CD4-positive, alpha-beta T cell (primary cell): ENCODE data around the gene INSIG1. TPM values are rescaled to one million over a fixed set of nuclear protein-coding genes. Genes with fewer than 3 reads are reported as not detected.

ENCODE experiments used
- ATAC-seq: fragments of 200-7000 bp; cut with Tn5 transposase; one replicate; pipeline ENCODE4 v1.10.0; 2022; ENCODE audit warnings: mild to moderate bottlenecking; ENCODE audit not compliant: poor library complexity
- CTCF ChIA-PET: fragments of 350-600 bp; sonication (Branson Sonifier 250); formaldehyde crosslinking; loops from one replicate; lab custom pipeline; 2021; ENCODE audit warnings: antibody characterized with exemption, inconsistent platforms; lab: Charles Lee
- POLR2A ChIA-PET: fragments of 350-600 bp; sonication (Branson Sonifier 250); formaldehyde crosslinking; loops from one replicate; lab custom pipeline; 2021; ENCODE audit warnings: antibody characterized with exemption, inconsistent platforms; lab: Charles Lee
- DNase-seq, 14 experiments: peaks; one replicate each; pipeline ENCODE4 v3.0.0-alpha.2; 2013 to 2020; ENCODE audit warnings: mixed read lengths in 2 of 14
- H3K27ac ChIP-seq, 2 donors: one replicate each; pipeline versions ENCODE4 v1.5.1 to v1.7.0; 2013; ENCODE audit warnings: low read length in 2 of 2, low read depth in 1 of 2, mild to moderate bottlenecking in 1 of 2
- H3K27me3 ChIP-seq, 2 experiments: 1 replicate in 1 of 2; 2 replicates in 1 of 2; pipeline versions ENCODE4 v1.6.1 to v1.7.0; 2013; ENCODE audit warnings: low read length in 2 of 2, control low read depth in 1 of 2, mild to moderate bottlenecking in 1 of 2, moderate library complexity in 1 of 2; ENCODE audit not compliant: insufficient read depth in 2 of 2, control insufficient read depth in 1 of 2
- H3K36me3 ChIP-seq: one replicate; pipeline ENCODE4 v1.6.1; 2013; ENCODE audit warnings: low read length, control low read depth; ENCODE audit not compliant: insufficient read depth
- H3K4me1 ChIP-seq: one replicate; pipeline ENCODE4 v1.6.1; 2013; ENCODE audit warnings: low read length, control low read depth; ENCODE audit not compliant: insufficient read depth
- H3K4me3 ChIP-seq: one replicate; pipeline ENCODE4 v1.5.1; 2013; ENCODE audit warnings: mild to moderate bottlenecking, low read length, moderate library complexity
- H3K9me3 ChIP-seq, 2 experiments: 1 replicate in 1 of 2; 2 replicates in 1 of 2; pipeline versions ENCODE4 v1.6.1 to v1.7.0; 2013; ENCODE audit warnings: low read length in 2 of 2, mild to moderate bottlenecking in 2 of 2, control low read depth in 1 of 2, moderate library complexity in 1 of 2; ENCODE audit not compliant: control insufficient read depth in 1 of 2, insufficient read depth in 1 of 2
- H3K27ac Mint-ChIP-seq: one replicate; pipeline ENCODE4 v1.8.0; 2020; ENCODE audit warnings: mixed read lengths
- H3K27me3 Mint-ChIP-seq: one replicate; pipeline ENCODE4 v1.8.0; 2021; ENCODE audit warnings: mixed read lengths
- H3K36me3 Mint-ChIP-seq: one replicate; pipeline ENCODE4 v1.8.0; 2021; ENCODE audit warnings: low read depth, mixed read lengths
- H3K4me1 Mint-ChIP-seq: one replicate; pipeline ENCODE4 v1.8.0; 2021; ENCODE audit warnings: low read depth, mixed read lengths
- H3K4me3 Mint-ChIP-seq: one replicate; pipeline ENCODE4 v1.8.0; 2020; ENCODE audit warnings: mild to moderate bottlenecking, mixed read lengths
- H3K9me3 Mint-ChIP-seq: one replicate; pipeline ENCODE4 v1.8.0; 2020; ENCODE audit warnings: mixed read lengths
- CTCF ChIP-seq: fragments of 200-600 bp; IDR thresholded peaks from one replicate; pipeline ENCODE4 v1.8.0; 2022; ENCODE audit warnings: antibody characterized with exemption, mild to moderate bottlenecking
- intact Hi-C, 2 experiments: fragments of 100-400 bp; cut with DNase I in 1 of 2; cut with micrococcal nuclease in 1 of 2; formaldehyde crosslinking; loops; one replicate each; pipeline versions ENCODE4 v1.15.1 to v1.9.0; 2023 to 2025; cut with DNase I, micrococcal nuclease
- total RNA-seq, 174 experiments: library from RNA in 2 of 174; stranded (reverse) in 2 of 174; gene quantifications; one replicate each; pipeline ENCODE4 v1.2.3 and lab custom pipeline; 2021 to 2026

INSIG1 gene
- total RNA-seq, 2 experiments from 2014 or later: 58.1 to 60.9 TPM

GRCh38 chr7:155255071-155255470 is 42.6 kb upstream of the INSIG1 start:
- H3K4me3 Mint-ChIP-seq: no peak overlapping the region
- Histone ChIP-seq H3K27ac (no peak overlapping the region), H3K4me1 (no peaks in the 10 kb centered on the region), H3K4me3 (no peak overlapping the region), H3K9me3 (peaks cover 0 to 2% of the 10 kb centered on the region in 2 experiments), H3K36me3 (no peaks in the 10 kb centered on the region), H3K27me3 (no peaks in the 10 kb centered on the region)
- no peaks in the 10 kb centered on the region for H3K9me3 Mint-ChIP-seq
- ATAC-seq (no peak), DNase-seq (no peak)
- POLR2A ChIA-PET: no interaction called here
- intact Hi-C loops: no loop called here
- H3K36me3 Mint-ChIP-seq: no peaks in the 10 kb centered on the region
- no peaks in the 10 kb centered on the region for H3K4me1 Mint-ChIP-seq
- CTCF ChIA-PET: no interaction called here
- no peak overlapping the region for H3K27ac Mint-ChIP-seq
- H3K27me3 Mint-ChIP-seq: peaks cover 4% of the 10 kb centered on the region
- no peak for TF ChIP-seq CTCF

- H3K9me3 ChIP-seq: peaks cover 0 to 4% of the 10 kb centered on the region in 2 experiments
- no peaks in the 10 kb centered on the region for H3K4me1 Mint-ChIP-seq
- intact Hi-C loops: no loop called here
- H3K4me3 Mint-ChIP-seq: no peak overlapping the region
- H3K4me1 ChIP-seq: no peaks in the 10 kb centered on the region
- H3K9me3 Mint-ChIP-seq: no peaks in the 10 kb centered on the region
- no peak overlapping the region for H3K4me3 ChIP-seq
- H3K27ac Mint-ChIP-seq: no peak overlapping the region
- no peak for DNase-seq
- peaks cover 4% of the 10 kb centered on the region for H3K27me3 Mint-ChIP-seq
- no peaks in the 10 kb centered on the region for H3K36me3 Mint-ChIP-seq
- H3K27ac ChIP-seq: no peak overlapping the region
- no peaks in the 10 kb centered on the region for H3K27me3 ChIP-seq
- TF ChIP-seq CTCF: no peak
- ChIA-PET POLR2A (no interaction called here), CTCF (no interaction called here)
- H3K36me3 ChIP-seq: no peaks in the 10 kb centered on the region
- ATAC-seq: no peak
Measured at GRCh38 chr7:155255621-155256020, 42.1 kb upstream of the INSIG1 start.

- H3K4me3 Mint-ChIP-seq: no peak overlapping the region
- no peaks in the 10 kb centered on the region for H3K9me3 Mint-ChIP-seq
- H3K9me3 ChIP-seq: peaks cover 0 to 4% of the 10 kb centered on the region in 2 experiments
- CTCF ChIA-PET: no interaction called here
- POLR2A ChIA-PET: no interaction called here
- H3K4me1 ChIP-seq: no peaks in the 10 kb centered on the region
- intact Hi-C loops: no loop called here
- no peak overlapping the region for H3K27ac Mint-ChIP-seq
- H3K4me3 ChIP-seq: no peak overlapping the region
- no peaks in the 10 kb centered on the region for H3K36me3 Mint-ChIP-seq
- no peak for TF ChIP-seq CTCF
- no peaks in the 10 kb centered on the region for H3K4me1 Mint-ChIP-seq
- no peak for ATAC-seq
- peaks cover 4% of the 10 kb centered on the region for H3K27me3 Mint-ChIP-seq
- H3K27ac ChIP-seq: no peak overlapping the region
- DNase-seq: no peak
- no peaks in the 10 kb centered on the region for H3K27me3 ChIP-seq
- no peaks in the 10 kb centered on the region for H3K36me3 ChIP-seq
Measured at GRCh38 chr7:155256081-155256760, 41.5 kb upstream of the INSIG1 start.
